Measurements from ENCODE around the gene ACSBG1. TPM values are rescaled to one million over a fixed set of nuclear protein-coding genes. Genes with fewer than 3 reads are reported as not detected.

ACSBG1 gene
- total and polyA plus RNA-seq, 2 of the 8 experiments (the other 6 are each of a cell fraction or from before 2014, with no cell fraction given) = 5.4 to 7.1 TPM

GRCh38 chr15:78129077-78129750, 105.2 kb downstream of the ACSBG1 start:
- H3K27me3 ChIP-seq (replicated peaks in 1 of 4; ENCODE audit: control insufficient read depth in 3 of 4, extremely low read depth in 1 of 4, insufficient read depth in 3 of 4, low read length in 3 of 4) = no peaks in the 10 kb centered on the region; a peak in 1 of 7 replicates
- no peak overlapping the region for H2BK15ac ChIP-seq (ENCODE audit: low read length)
- FAIRE-seq (no peak), DNase-seq (ENCODE audit: low read depth in 1 of 2, low spot score in 2 of 2) (no peak)
- H3K4ac ChIP-seq (replicated peaks; ENCODE audit: insufficient read length, low read depth, low read length) = no peak overlapping the region
- no peak overlapping the region for H2AFZ ChIP-seq (ENCODE audit: low read length)
- H3K4me1 ChIP-seq (replicated peaks in 1 of 4; ENCODE audit: control insufficient read depth in 3 of 4, insufficient read depth in 4 of 4, low read length in 3 of 4) = peaks cover 0 to 21% (median 14%) of the 10 kb centered on the region in 4 experiments; a peak in 6 of 7 replicates
- peaks cover 12% of the 10 kb centered on the region for H3K23me2 ChIP-seq (ENCODE audit: low read depth, low read length)
- no peak overlapping the region for H3K56ac ChIP-seq (replicated peaks; ENCODE audit: insufficient read length, low read depth, low read length)
- peaks cover 8% of the 10 kb centered on the region for H3K79me1 ChIP-seq (ENCODE audit: low read depth, low read length)
- H3K9me3 ChIP-seq (ENCODE audit: insufficient read depth in 2 of 2, low read depth in 1 of 2, low read length in 1 of 2) = no peaks in the 10 kb centered on the region
- no peak overlapping the region for H4K5ac ChIP-seq (ENCODE audit: insufficient read length, low read depth, low read length)
- no peak overlapping the region for H2BK120ac ChIP-seq (replicated peaks; ENCODE audit: low read depth, low read length)
- no peak overlapping the region for H3K23ac ChIP-seq (ENCODE audit: insufficient read length)
- peak overlapping the region; percentile 32; the same call in 1 of the 2 replicates for H3K27ac ChIP-seq (ENCODE audit: low read depth, low read length)
- no peaks in the 10 kb centered on the region for H3K79me2 ChIP-seq (ENCODE audit: control insufficient read depth in 1 of 2, insufficient read depth in 2 of 2, low read length in 2 of 2)
- H3K4me3 ChIP-seq (ENCODE audit: extremely low read depth in 1 of 4, insufficient read depth in 2 of 4, low read depth in 3 of 4, low read length in 4 of 4) = no peak overlapping the region
- peaks cover 0 to 2% of the 10 kb centered on the region in 2 experiments for H4K20me1 ChIP-seq (replicated peaks in 1 of 2; ENCODE audit: control insufficient read depth in 1 of 2, insufficient read depth in 2 of 2, low read length in 2 of 2)
- H2AK5ac ChIP-seq (ENCODE audit: low read depth, low read length) = 0 out of 2 replicates have a peak overlapping the region, but pooled peaks have one; percentile 75
- 83% methylated on average over 8 of the region's 8 CpGs; no CpG with 5 or more reads in 1 of the 2 experiments for WGBS, 2 experiments (ENCODE audit: extremely low coverage in 1 of 2, insufficient coverage in 1 of 2, insufficient read length in 1 of 2, insufficient replicate concordance in 2 of 2, low coverage in 1 of 2, low lambda C conversion rate in 2 of 2, missing lambda C conversion rate in 1 of 2)
- no peak overlapping the region for H2BK12ac ChIP-seq (ENCODE audit: low read depth, low read length)
- H3K9ac ChIP-seq (replicated peaks in 1 of 4; ENCODE audit: extremely low read depth in 1 of 4, low read depth in 3 of 4, low read length in 3 of 4) = no peak overlapping the region
- peak overlapping the region; percentile 62 for H3K18ac ChIP-seq (ENCODE audit: extremely low read depth, low read length)
- ChIA-PET POLR2A (ENCODE audit: partially characterized antibody) (no interaction called here), CTCF (ENCODE audit: partially characterized antibody) (interaction anchor here (0.6 to 6.8 kb wide), 7 partner anchors 11 to 170 kb away, joined by 3 to 64 read pairs (median 3); no protein-coding TSS in a partner anchor)
- no peak overlapping the region for H3K14ac ChIP-seq (ENCODE audit: insufficient read length)
- no peak overlapping the region for H2BK5ac ChIP-seq (ENCODE audit: low read depth, low read length)
- H2BK20ac ChIP-seq (ENCODE audit: low read length) = no peak overlapping the region
- 0 out of 2 replicates have a peak overlapping the region, but pooled peaks have one; percentile 0 for H4K8ac ChIP-seq (ENCODE audit: extremely low read depth, insufficient read depth, low read length)
- H4K91ac ChIP-seq (replicated peaks; ENCODE audit: insufficient read length, low read length) = no peak overlapping the region
- H3K4me2 ChIP-seq (ENCODE audit: insufficient read depth in 1 of 2, low read depth in 2 of 2, low read length in 2 of 2) = no peak overlapping the region; a peak in 1 of 4 replicates
- H3K36me3 ChIP-seq (ENCODE audit: control insufficient read depth in 2 of 4, insufficient read depth in 4 of 4, low read length in 3 of 4) = no peaks in the 10 kb centered on the region
- no peak for TF ChIP-seq TAF7 (optimal IDR thresholded peaks at IDR 0.05; ENCODE audit: borderline replicate concordance, low read depth, low read length)
- TF ChIP-seq HDAC6 (IDR thresholded peaks at IDR 0.05; ENCODE audit: low read depth, low read length) = no peak
- no peak for TF ChIP-seq SIRT6 (IDR thresholded peaks at IDR 0.05; ENCODE audit: low read length)
- no peak for TF ChIP-seq RAD21 (IDR thresholded peaks at IDR 0.05 in 1 of 2, conservative IDR thresholded peaks at IDR 0.05 in 1 of 2; ENCODE audit: low read depth in 2 of 2, low read length in 2 of 2)
- no peak for TF ChIP-seq RXRA (IDR thresholded peaks at IDR 0.05; ENCODE audit: insufficient read depth, low read depth, low read length)
- TF ChIP-seq CTBP2 (IDR thresholded peaks at IDR 0.05; ENCODE audit: borderline replicate concordance, insufficient read depth, insufficient read length, low read length) = no peak
- no peak for TF ChIP-seq RNF2 (IDR thresholded peaks at IDR 0.05; ENCODE audit: borderline replicate concordance, low read depth, low read length, missing control alignments, poor library complexity, severe bottlenecking)
- no peak for TF ChIP-seq GABPA (IDR thresholded peaks at IDR 0.05; ENCODE audit: borderline replicate concordance, insufficient read depth, low read length)
- no peak for TF ChIP-seq EGR1 (IDR thresholded peaks at IDR 0.05; ENCODE audit: borderline replicate concordance, low read depth, low read length)
- TF ChIP-seq ATF3 (IDR thresholded peaks at IDR 0.05; ENCODE audit: insufficient read depth, low read depth, low read length) = no peak
- TF ChIP-seq MAFK (IDR thresholded peaks at IDR 0.05; ENCODE audit: low read depth, low read length) = no peak

All from H1 (cell line).